H9 (cell line): Measurements from ENCODE around the gene TBC1D10B. TPM values are rescaled to one million over a fixed set of nuclear protein-coding genes. Genes with fewer than 3 reads are reported as not detected.
A peak's percentile ranks its signal among the peaks of the same experiment; 100 is the strongest.

Experiments used
- DNase-seq: peaks from one replicate; pipeline ENCODE4 v3.0.0-alpha.2; 2017
- H2AFZ ChIP-seq: one replicate; pipeline ENCODE4 v1.6.1; 2013; ENCODE audit warnings: mild to moderate bottlenecking, low read length, control low read depth, moderate library complexity
- H2AK5ac ChIP-seq: 2 replicates; pipeline ENCODE4 v1.6.1; 2013; ENCODE audit warnings: low read length, control low read depth, mixed read lengths; ENCODE audit not compliant: insufficient read length
- H2BK120ac ChIP-seq: one replicate; pipeline ENCODE4 v1.6.1; 2013; ENCODE audit warnings: low read depth, mild to moderate bottlenecking, low read length, control low read depth, inconsistent platforms; ENCODE audit not compliant: poor library complexity, severe bottlenecking
- H2BK12ac ChIP-seq: 2 replicates; pipeline ENCODE4 v1.6.1; 2013; ENCODE audit warnings: low read length, control low read depth, mixed read lengths, low read depth; ENCODE audit not compliant: insufficient read length
- H2BK15ac ChIP-seq: 2 replicates; pipeline ENCODE4 v1.6.1; 2013; ENCODE audit warnings: low read depth, low read length, control low read depth
- H2BK20ac ChIP-seq: one replicate; pipeline ENCODE4 v1.6.1; 2013; ENCODE audit warnings: low read depth, mild to moderate bottlenecking, low read length, control low read depth, inconsistent platforms; ENCODE audit not compliant: poor library complexity, severe bottlenecking
- H2BK5ac ChIP-seq: 2 replicates; pipeline ENCODE4 v1.6.1; 2013; ENCODE audit warnings: low read length, control low read depth, mixed read lengths; ENCODE audit not compliant: insufficient read length
- H3K14ac ChIP-seq: 2 replicates; pipeline ENCODE4 v1.6.1; 2013; ENCODE audit warnings: low read length, control low read depth; ENCODE audit not compliant: insufficient read depth
- H3K18ac ChIP-seq: 2 replicates; pipeline ENCODE4 v1.6.1; 2013; ENCODE audit warnings: low read depth, mild to moderate bottlenecking, mixed read lengths, low read length, control low read depth; ENCODE audit not compliant: insufficient read length
- H3K23ac ChIP-seq: 2 replicates; pipeline ENCODE4 v1.6.1; 2013; ENCODE audit warnings: low read length, control low read depth, mixed read lengths, low read depth; ENCODE audit not compliant: insufficient read length
- H3K23me2 ChIP-seq: 2 replicates; pipeline ENCODE4 v1.6.1; 2013; ENCODE audit warnings: low read depth, mild to moderate bottlenecking, mixed read lengths, low read length, control low read depth; ENCODE audit not compliant: insufficient read length, poor library complexity, severe bottlenecking
- H3K27ac ChIP-seq: 2 replicates; pipeline ENCODE4 v1.5.1; 2013; ENCODE audit warnings: low read length, control low read depth, mixed read lengths, low read depth; ENCODE audit not compliant: insufficient read length
- H3K27me3 ChIP-seq: 2 replicates; pipeline ENCODE4 v1.6.1; 2013; ENCODE audit warnings: low read length, control low read depth, inconsistent platforms; ENCODE audit not compliant: insufficient read depth
- H3K4ac ChIP-seq: 2 replicates; pipeline ENCODE4 v1.6.1; 2013; ENCODE audit warnings: low read depth, mild to moderate bottlenecking, control low read depth, inconsistent platforms, low read length, moderate library complexity
- H3K4me1 ChIP-seq: 2 replicates; pipeline ENCODE4 v1.6.1; 2013; ENCODE audit warnings: low read length, control low read depth, inconsistent platforms; ENCODE audit not compliant: insufficient read depth
- H3K4me2 ChIP-seq: 2 replicates; pipeline ENCODE4 v1.6.1; 2013; ENCODE audit warnings: low read length, control low read depth, mixed read lengths; ENCODE audit not compliant: insufficient read length, insufficient read depth
- H3K56ac ChIP-seq: 2 replicates; pipeline ENCODE4 v1.6.1; 2013; ENCODE audit warnings: low read depth, mild to moderate bottlenecking, mixed read lengths, low read length, control low read depth; ENCODE audit not compliant: insufficient read length
- H3K79me1 ChIP-seq: 2 replicates; pipeline ENCODE4 v1.6.1; 2013; ENCODE audit warnings: low read depth, mild to moderate bottlenecking, moderate library complexity, low read length, control low read depth, inconsistent platforms; ENCODE audit not compliant: insufficient read depth, poor library complexity, severe bottlenecking
- H3K79me2 ChIP-seq: 2 replicates; pipeline ENCODE4 v1.6.1; 2013; ENCODE audit warnings: low read length, control low read depth, inconsistent platforms; ENCODE audit not compliant: insufficient read depth
- H3K9ac ChIP-seq: 2 replicates; pipeline ENCODE4 v1.6.1; 2013; ENCODE audit warnings: low read length, control low read depth, mixed read lengths; ENCODE audit not compliant: insufficient read length; ENCODE audit errors: extremely low read depth
- H3K9me3 ChIP-seq: one replicate; pipeline ENCODE4 v1.6.1; 2013; ENCODE audit warnings: low read depth, low read length, inconsistent platforms; ENCODE audit not compliant: control insufficient read depth
- H3T11ph ChIP-seq: one replicate; pipeline ENCODE4 v1.6.1; 2013; ENCODE audit warnings: mild to moderate bottlenecking, low read length, control low read depth, inconsistent platforms
- H4K20me1 ChIP-seq: one replicate; pipeline ENCODE4 v1.6.1; 2013; ENCODE audit not compliant: control insufficient read depth, insufficient read length, insufficient read depth
- H4K5ac ChIP-seq: 2 replicates; pipeline ENCODE4 v1.6.1; 2013; ENCODE audit warnings: low read depth, mild to moderate bottlenecking, mixed read lengths, low read length, control low read depth; ENCODE audit not compliant: insufficient read length
- H4K8ac ChIP-seq: replicated peaks from 2 replicates; pipeline ENCODE4 v1.6.1; 2013; ENCODE audit warnings: low read length, control low read depth, mixed read lengths, low read depth; ENCODE audit not compliant: insufficient read length
- H4K91ac ChIP-seq: 2 replicates; pipeline ENCODE4 v1.6.1; 2013; ENCODE audit warnings: low read depth, mild to moderate bottlenecking, moderate library complexity, mixed read lengths, low read length, control low read depth; ENCODE audit not compliant: insufficient read length
- H3K27ac Mint-ChIP-seq, 3 experiments: 2 replicates in 2 of 3; 3 replicates in 1 of 3; pipeline ENCODE4 v1.8.0; 2020 to 2021; ENCODE audit warnings: mixed read lengths in 3 of 3, mild to moderate bottlenecking in 1 of 3, moderate library complexity in 1 of 3
- H3K27me3 Mint-ChIP-seq: 2 replicates; pipeline ENCODE4 v1.8.0; 2021; ENCODE audit warnings: low read depth, mild to moderate bottlenecking, moderate library complexity, mixed read lengths
- H3K36me3 Mint-ChIP-seq, 3 experiments: 2 replicates in 2 of 3; 3 replicates in 1 of 3; pipeline ENCODE4 v1.8.0; 2020 to 2021; ENCODE audit warnings: low read depth in 3 of 3, mixed read lengths in 3 of 3; ENCODE audit not compliant: insufficient read depth in 1 of 3
- H3K4me1 Mint-ChIP-seq, 2 experiments: 2 replicates each; pipeline ENCODE4 v1.8.0; 2020; ENCODE audit warnings: mixed read lengths in 2 of 2
- H3K4me3 Mint-ChIP-seq, 2 experiments: 2 replicates in 1 of 2; 3 replicates in 1 of 2; pipeline ENCODE4 v1.8.0; 2020 to 2021; ENCODE audit warnings: mild to moderate bottlenecking in 2 of 2, mixed read lengths in 2 of 2, moderate library complexity in 1 of 2
- H3K9me3 Mint-ChIP-seq, 2 experiments: 2 replicates in 1 of 2; 3 replicates in 1 of 2; pipeline ENCODE4 v1.8.0; 2020; ENCODE audit warnings: mild to moderate bottlenecking in 2 of 2, mixed read lengths in 2 of 2, moderate library complexity in 1 of 2
- WGBS: extraction: QIAGEN DNeasy Blood & Tissue Kit; methylation state at CpG from one replicate; pipeline ENCODE4 v1.1.7; 2013; ENCODE audit warnings: missing lambda C conversion rate, low lambda C conversion rate, mixed read lengths; ENCODE audit not compliant: insufficient read length; ENCODE audit errors: extremely low coverage; 5-methylcytosine and 5-hydroxymethylcytosine counted together
- total RNA-seq: library from RNA; stranded (reverse); gene quantifications from 2 replicates; pipeline ENCODE4 v1.2.1, GENCODE V29; 2021
- TF ChIP-seq, protein P1 (sequence below): fragments of 200-600 bp; sonication (generic); conservative IDR thresholded peaks from 3 replicates; pipeline ENCODE4 v1.8.0; 2021; ENCODE audit warnings: antibody characterized with exemption, mild to moderate bottlenecking

The TBC1D10B gene
- total RNA-seq, 1 experiment from 2014 or later = 25.6 TPM

DNA sequence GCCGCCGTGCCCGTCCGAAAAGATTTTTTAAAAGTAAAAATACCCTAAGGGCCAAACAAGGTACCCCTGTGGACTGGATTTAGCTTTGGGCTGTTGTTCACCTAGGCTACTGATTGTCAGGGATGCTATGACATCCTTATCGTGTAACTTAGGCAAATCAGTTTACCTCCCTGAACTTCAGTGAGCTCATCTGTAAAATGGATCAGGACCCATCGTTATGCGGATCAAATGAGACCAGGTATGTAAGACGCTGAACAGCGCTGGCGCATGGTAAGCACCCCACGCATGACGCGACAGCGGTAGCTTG is 36.5 kb upstream of the TBC1D10B start:
- Histone ChIP-seq H4K5ac (no peak overlapping the region), H3K4ac (no peak overlapping the region), H3K9me3 (no peaks in the 10 kb centered on the region), H2AFZ (no peak overlapping the region), H2BK20ac (no peak overlapping the region), H2AK5ac (no peak overlapping the region), H3K79me1 (no peaks in the 10 kb centered on the region), H2BK12ac (no peak overlapping the region), H3K9ac (peak overlapping the region; percentile 32), H4K91ac (no peak overlapping the region), H2BK120ac (no peak overlapping the region), H3K79me2 (0 out of 2 replicates have a peak, but pooled peaks cover 1% of the 10 kb centered on the region), H3K23me2 (peaks cover 4% of the 10 kb centered on the region), H2BK15ac (no peak overlapping the region), H3K14ac (no peak overlapping the region), H3T11ph (no peak overlapping the region), H3K56ac (no peak overlapping the region), H3K18ac (no peak overlapping the region), H4K20me1 (no peaks in the 10 kb centered on the region), H3K23ac (no peak overlapping the region), H4K8ac (no peak overlapping the region), H3K4me2 (peak overlapping the region; percentile 67), H2BK5ac (no peak overlapping the region), H3K4me1 (no peaks in the 10 kb centered on the region), H3K27me3 (no peaks in the 10 kb centered on the region), H3K27ac (no peak overlapping the region)
- Mint-ChIP-seq H3K9me3 (no peaks in the 10 kb centered on the region), H3K36me3 (peaks cover 9 to 15% (median 11%) of the 10 kb centered on the region in 3 experiments; a peak in 6 of 7 replicates), H3K27ac (peak overlapping the region; percentile 85 to 96 (median 96); a peak in 6 of 7 replicates), H3K4me3 (peak overlapping the region; percentile 80 to 87), H3K27me3 (peaks cover 2% of the 10 kb centered on the region; the same call in 1 of the 2 replicates), H3K4me1 (peaks cover 13 to 20% of the 10 kb centered on the region in 2 experiments)
- DNase-seq = no peak
- TF ChIP-seq, protein P1, sequence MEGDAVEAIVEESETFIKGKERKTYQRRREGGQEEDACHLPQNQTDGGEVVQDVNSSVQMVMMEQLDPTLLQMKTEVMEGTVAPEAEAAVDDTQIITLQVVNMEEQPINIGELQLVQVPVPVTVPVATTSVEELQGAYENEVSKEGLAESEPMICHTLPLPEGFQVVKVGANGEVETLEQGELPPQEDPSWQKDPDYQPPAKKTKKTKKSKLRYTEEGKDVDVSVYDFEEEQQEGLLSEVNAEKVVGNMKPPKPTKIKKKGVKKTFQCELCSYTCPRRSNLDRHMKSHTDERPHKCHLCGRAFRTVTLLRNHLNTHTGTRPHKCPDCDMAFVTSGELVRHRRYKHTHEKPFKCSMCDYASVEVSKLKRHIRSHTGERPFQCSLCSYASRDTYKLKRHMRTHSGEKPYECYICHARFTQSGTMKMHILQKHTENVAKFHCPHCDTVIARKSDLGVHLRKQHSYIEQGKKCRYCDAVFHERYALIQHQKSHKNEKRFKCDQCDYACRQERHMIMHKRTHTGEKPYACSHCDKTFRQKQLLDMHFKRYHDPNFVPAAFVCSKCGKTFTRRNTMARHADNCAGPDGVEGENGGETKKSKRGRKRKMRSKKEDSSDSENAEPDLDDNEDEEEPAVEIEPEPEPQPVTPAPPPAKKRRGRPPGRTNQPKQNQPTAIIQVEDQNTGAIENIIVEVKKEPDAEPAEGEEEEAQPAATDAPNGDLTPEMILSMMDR = no peak
- no CpG with 5 or more reads among the region's 14 CpGs for WGBS
